GM19023 (cell line): Measurements from ENCODE around the gene PAPSS2.
"Not testable (repeated sequence)": the region's sequence is repeated elsewhere in the genome, so short reads cannot be mapped to it uniquely, and the experiment has no call there.

ENCODE experiments used
- ATAC-seq: cut with Tn5 transposase; IDR thresholded peaks from one replicate; pipeline ENCODE4 v1.9.1; 2021; ENCODE audit warnings: mild to moderate bottlenecking, moderate library complexity; ENCODE audit not compliant: unreplicated experiment

Gene PAPSS2

DNA sequence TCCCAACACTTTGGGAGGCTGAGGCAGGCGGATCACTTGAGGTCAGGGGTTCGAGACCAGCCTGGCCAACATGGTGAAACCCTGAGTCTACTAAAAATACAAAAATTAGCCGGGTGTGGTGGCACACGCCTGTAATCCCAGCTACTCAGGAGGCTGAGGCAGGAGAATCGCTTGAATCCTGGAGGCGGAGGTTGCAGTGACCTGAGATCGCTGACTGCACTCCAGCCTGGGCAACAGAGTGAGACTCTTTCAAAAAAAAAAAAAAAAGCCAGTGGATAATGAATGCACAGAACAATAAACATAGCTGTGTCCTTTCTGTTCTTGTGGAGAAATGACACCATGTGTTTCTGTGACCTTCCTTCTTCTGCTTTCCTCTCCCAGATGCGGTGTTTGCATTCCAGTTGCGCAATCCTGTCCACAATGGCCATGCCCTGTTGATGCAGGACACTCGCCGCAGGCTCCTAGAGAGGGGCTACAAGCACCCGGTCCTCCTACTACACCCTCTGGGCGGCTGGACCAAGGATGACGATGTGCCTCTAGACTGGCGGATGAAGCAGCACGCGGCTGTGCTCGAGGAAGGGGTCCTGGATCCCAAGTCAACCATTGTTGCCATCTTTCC is 83.4 kb downstream of the PAPSS2 start:
- ATAC-seq: not testable (repeated sequence)

DNA sequence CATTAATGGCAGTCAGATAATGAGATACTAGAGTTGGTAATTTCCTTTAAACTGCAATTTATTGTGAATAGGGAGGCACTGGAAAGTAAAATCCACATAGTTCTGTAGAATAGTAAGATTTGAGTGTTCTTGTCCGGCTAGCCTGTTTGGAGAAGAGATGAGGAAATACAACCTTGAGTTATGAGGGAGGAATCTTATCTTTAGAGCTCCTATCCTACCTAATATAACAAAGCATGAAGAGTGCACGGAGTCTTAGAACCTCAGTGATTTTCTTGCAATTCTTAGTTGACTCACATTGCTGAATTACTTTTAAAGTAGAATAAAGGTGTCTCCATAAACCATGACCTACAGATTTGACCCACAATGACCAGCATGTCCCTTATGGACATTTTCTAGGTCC is 84.9 kb downstream of the PAPSS2 start:
- ATAC-seq: no peak

DNA sequence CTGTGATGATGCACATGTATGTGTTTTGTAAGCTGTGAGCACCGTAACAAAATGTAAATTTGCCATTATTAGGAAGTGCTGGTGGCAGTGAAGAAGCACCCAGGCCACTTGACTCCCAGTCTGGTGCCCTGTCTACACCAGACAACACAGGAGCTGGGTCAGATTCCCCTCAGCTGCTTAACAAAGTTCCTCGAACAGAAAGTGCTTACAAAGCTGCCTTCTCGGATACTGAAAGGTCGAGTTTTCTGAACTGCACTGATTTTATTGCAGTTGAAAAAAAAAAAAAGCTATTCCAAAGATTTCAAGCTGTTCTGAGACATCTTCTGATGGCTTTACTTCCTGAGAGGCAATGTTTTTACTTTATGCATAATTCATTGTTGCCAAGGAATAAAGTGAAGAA is 87.2 kb downstream of the PAPSS2 start:
- no peak for ATAC-seq

DNA sequence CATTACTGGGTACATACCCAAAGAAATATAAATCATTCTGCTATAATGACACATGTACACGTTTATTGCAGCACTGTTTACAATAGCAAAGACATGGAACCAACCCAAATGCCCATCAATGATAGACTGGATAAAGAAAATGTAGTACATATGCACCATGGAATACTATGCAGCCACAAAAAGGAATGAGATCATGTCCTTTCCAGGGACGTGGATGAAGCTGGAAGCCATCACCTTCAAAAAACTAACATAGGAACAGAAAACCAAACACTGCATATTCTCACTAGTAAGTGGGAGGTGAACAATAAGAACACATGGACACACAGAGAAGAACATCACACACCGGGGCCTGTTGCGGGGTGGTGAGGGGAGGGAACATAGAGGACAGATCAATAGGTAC is 88.6 kb downstream of the PAPSS2 start:
- ATAC-seq: not testable (repeated sequence)

DNA sequence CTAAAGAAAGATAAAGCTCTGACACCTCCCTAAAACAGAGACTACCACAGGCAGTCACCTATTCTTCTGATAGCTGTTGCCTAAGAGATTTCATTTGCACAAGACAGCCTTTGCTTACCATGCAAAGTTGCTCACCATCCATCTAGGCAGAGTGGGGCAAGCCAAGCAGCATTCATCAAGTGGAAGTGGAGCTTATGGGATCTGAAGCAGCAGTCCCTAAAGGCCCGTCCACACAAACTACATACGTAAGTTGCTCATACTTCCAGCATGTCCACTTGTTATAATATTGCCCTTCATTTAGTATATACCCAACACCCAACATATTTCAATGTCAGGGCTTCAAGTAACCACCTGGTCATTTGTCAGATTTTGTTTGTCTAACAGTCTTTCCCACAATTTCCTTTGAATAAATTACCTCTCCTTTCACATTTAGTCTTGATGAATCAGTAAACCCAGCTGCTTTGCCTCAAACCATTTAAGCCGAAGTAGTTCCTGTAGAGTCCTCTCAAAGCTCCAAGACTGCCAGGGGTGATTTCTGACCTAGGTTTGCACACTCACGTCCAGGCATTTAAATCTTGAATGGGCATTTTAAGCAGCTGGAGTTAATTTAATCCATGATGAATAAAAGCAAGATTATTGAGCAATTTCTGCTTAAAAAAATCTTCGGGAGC is 90.5 kb downstream of the PAPSS2 start:
- ATAC-seq: no peak

DNA sequence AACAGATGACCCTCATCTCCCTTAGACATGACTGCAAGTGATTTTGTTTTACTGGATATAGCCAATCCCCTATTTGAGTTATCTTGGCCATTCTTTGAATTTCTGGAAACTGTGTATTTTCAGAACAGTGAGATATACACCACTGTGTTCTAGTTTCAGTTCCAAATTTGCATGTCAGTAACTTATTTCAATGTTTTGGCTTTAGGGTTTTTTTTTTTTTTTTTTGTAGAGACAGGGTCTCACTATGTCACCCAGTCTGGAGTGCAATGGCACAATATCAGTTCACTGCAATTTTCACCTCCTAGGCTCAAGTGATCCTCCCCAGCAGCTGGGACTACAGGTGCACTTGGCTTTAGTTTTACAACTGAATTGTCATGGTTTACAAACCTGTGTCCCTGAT is 91.1 kb downstream of the PAPSS2 start:
- peak; percentile 70 for ATAC-seq

DNA sequence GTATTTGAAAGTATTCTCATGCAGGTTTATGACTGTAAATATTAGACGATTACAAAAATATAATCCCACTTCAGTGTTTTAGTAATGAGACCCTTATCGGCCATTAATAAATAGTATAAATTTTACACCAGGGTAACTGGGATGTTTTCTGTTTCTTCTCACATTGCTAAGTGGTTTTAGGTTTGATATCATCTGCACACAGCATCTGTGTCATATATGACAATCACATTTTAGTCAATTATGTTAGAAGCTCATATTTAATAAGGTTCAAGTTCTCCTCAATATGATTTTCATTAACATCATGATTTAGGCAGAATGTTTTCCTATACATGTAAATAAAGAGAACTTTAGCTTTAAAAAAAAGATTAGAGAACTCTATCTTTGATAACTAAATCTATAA is 91.6 kb downstream of the PAPSS2 start:
- ATAC-seq: no peak

DNA sequence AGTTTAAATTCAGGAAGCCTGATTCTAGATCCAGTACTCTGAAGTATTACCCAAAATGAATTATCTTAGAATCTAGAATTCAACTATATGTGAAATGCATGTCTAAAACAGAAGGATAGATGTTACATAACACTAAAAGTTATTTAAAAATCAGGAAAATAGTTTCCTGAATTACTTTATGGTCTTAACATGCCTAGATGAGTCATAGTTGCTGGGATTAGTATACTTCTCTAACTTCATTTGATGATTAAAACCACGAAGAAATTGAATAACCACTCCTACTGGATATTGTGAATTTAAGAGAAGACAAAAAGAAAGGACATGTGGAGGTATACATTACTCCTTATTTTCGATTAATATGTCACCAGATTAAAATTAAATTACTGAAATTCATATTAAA is 92.9 kb downstream of the PAPSS2 start:
- ATAC-seq: no peak

DNA sequence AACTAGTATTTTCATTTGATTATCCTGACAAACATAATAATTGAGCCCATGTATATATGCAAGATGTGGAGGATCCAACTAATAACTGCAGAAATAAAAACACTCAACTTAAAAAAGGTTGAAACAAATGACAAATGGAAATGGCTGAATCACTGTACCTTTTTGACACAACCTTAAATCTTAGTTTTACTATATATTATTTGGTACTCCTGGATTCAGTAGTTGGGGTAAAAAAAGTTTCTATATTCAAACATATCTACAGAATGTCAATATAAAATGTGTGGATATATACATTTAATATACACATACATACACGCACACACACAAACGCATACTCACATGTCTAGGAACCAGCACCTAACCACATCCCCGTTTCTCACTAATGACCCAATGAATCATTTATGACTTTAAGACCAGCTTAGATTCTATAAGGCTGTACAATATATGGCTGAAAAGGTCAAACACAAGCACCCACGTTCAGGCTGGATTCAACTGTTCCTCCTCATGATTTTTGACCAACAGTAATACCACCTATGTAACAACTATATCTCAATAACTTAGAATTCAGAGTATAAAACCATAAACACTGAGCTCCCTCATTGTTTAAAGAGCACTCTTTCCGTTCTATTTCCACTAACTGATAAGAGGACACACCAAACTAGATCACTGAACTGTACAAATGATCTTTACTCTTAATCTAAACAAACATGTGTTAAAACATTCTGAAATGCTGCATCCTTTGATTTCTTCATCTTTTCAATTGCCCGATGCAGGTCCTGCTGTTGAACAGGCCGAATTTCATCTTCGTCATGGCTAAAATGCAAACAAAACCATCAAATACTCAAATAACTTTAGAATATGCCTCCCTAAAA is 94.6 kb downstream of the PAPSS2 start:
- no peak for ATAC-seq

DNA sequence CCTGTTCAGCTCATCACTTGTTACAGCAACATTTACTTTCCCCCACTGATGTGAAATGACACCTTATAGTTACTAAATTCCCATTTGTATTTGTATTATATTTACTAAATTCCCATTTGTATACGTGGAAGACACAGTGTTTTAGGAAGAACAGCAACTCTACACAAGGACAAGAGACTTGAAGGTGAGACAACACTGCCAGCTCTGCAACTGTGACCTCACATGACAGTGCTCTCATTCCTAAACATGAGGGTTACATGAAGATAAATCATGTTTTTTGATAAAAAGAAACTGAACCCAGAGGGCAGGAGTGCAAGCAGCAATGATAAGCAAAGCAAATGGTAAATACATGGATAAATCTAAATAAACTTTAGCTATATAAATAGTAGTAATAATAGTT is 98.0 kb downstream of the PAPSS2 start:
- ATAC-seq: no peak

DNA sequence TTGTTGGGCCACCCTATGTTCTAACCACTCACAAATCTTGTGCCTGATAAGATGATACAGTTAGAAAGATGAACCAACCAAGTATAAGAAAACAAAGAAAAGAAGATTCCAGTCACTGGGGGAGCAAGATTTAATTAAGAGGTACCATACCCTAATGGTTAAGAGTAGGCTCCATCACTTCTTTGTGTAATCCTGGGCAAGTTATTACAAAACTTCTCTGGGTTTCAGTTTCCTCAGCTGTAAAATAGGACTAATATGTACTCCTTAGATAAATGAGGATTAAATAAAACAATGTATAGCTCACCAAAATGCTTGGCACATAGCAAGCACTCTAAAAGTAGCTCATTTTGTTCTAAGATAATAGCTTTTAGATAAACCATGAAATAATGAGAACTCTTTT is 99.9 kb downstream of the PAPSS2 start:
- no peak for ATAC-seq

DNA sequence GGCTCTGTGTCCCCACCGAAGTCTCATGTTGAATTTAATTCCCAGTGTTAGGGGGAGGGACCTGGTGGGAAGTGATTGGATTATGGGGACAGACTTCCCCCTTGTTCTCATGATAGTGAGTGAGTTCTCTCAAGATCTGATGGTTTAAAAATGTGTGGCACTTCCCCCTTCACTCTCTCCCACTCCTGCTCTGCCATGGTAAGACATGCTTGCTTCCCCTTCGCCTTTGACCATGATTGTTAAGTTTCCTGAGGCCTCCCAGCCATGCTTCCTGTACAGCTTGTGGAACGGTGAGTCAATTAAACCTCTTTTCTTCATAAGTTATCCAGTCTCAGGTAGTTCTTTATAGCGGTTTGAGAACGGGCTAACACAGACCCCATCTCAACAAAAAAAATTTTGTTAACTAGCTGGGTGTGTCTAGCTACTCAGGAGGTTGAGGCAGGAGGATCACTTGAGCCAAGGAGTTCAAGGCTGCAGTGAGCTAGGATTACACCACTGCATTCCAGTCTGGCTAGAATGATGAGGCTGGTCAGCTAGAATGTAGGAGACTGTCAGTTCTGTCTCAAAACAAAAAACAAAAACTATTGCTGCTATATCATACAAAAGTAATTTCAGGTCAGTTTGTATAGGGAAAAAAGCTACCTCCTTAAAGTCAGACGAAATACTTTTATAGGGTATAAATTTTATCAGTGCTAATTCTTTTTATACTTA is 100.7 kb downstream of the PAPSS2 start:
- no peak for ATAC-seq

DNA sequence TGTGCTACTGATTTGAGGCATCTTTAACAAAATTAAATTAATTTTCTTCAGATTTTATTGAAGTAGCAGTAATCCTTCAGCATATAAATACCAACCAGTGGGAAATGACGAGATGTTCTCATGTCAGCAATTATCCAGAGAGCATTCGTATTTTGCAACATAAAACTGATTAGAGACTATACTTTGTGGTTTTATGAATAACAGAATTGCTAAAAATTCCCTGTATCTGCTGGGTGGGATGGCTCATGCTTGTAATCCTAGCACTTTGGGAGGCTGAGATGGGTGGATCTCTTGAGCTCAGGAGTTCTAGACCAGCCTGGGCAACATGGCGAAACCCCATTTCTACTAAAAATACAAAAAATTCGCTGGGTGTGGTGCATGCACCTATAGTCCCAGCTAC is 101.5 kb downstream of the PAPSS2 start:
- ATAC-seq: no peak

DNA sequence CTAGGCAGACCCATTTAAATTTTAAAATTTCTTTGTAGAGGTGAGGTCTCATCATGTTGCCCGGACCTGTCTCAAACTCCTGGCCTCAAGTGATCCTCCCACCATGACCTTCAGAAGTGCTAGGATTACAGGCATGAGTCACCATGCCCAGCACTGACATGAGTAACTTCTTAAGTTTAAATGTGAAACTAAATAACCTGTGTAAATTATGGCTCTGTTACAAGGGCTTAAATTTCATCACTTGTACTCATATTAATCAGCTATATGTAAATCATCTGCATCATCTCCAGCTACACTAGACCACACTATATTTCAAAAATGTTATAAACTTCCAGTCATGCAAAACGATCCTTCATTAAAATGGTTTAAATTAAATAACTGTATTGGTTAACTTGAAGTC is 102.2 kb downstream of the PAPSS2 start:
- no peak for ATAC-seq

DNA sequence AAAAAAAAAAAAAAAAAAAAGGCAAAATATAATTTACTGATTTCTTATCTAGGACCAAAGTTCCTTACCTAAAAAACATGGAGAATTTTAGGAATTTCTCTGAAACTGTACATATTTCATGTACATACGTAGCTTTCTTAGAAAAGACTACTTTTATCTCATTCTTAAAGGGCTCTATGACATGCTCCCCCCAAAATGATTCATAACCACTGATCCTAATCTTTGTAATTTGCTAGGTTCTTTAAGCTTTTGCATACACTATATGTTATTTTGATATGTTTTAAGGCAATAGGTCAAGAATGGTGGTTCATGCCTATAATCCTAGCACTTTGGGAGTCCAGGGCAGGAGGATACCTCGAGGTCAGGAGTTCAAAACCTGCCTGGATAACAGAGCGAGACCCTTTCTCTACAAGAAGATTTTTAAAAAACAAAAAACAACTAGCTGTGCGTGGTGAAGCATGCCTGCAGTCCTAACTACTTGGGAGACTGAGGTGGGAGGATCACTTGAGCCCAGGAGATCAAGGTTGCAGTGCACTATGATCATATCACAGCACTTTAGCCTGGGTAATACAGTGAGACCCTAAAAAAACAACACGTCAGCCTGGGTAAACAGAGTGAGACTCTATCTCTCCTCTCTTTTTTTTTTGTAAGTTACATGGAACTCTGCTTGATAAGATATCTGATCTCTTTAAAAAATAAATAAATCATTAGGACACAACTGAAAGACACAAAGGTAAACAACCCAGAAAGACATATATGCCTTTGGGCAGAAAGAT is 103.6 kb downstream of the PAPSS2 start:
- no peak for ATAC-seq

DNA sequence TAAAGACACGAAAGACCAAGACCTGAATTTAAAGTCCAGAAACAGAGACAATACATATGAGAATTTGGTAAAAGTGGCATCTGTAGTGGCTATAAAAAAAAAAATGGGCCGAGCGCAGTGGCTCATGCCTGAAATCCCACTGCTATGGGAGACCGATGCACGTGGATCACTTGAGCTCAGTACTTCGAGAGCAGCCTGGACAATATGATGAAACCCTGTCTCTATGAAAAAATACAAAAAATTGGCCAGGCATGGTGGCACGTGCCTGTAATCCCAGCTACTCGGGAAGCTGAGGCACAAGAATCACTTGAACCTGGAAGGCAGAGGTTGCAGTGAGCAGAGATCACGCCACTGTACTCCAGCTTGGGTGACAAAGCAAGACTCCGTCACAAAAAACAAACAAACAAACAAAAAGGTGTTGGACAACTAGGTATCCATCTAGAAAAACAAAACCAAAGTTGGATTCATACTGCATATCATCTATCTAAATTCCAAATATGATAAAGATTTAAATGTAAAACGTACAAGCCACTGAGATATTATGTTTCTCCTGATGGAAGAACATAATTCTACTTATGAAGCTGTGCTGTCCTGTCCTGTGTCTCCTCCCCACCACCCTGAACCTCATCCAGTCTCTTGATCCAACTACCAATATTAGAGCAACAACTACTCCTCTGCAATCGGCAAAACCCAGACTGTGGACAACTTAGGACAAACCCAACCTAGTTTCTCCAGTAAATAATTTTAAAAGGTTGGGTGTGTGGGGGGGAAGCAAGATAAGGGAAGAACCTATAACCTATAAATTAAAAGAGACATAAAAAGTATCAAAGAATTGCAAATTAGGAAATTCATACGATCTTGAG is 104.6 kb downstream of the PAPSS2 start:
- ATAC-seq: no peak

DNA sequence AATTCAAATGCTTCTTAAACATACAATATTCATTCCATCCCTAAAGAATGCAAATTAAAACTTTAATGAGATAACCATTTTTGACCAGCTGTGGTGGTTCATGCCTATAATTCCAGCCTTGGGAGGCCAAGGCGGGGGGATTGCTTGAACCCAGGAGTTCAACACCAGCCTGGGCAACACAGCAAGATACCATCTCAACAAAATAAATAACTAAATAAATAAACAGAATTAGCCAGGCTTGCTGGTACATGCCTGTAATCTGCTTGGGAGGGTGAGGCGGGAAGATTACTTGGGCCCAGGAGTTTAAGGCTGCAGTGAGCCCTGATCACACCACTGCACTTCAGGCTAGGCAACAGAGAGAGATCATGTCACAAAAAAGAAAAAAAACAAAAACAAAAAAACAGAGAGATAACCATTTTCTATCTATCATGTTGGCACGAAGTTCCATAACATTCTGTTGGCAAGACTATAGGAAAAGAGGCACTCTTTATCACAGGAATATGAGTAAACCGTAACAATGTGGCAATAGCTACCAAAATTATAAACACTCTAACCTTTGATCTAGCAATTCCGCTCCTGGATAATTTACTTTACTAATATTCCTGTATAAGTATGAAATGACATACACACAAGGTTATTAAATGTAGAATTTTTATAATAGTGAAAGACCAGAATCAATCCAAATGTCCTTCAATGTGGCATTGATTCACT is 106.1 kb downstream of the PAPSS2 start:
- ATAC-seq: no peak

DNA sequence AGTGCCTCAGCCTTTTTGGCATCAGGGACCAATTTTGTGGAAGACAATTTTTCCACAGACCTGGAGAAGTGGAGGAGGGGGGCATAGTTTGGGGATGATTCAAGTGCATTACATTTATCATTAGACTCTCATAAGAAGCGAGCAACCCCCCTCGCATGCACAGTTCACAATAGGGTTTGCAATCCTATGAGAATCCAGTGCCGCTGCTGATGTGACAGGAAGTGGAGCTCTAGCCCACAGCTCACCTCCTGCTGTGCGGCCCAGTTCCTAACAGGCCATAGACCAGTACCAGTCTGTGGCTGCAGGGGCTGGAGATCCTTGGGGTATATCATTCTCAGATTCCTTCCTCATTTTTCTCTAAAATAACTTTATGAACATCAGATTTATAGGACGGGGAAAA is 107.6 kb downstream of the PAPSS2 start:
- ATAC-seq: no peak

DNA sequence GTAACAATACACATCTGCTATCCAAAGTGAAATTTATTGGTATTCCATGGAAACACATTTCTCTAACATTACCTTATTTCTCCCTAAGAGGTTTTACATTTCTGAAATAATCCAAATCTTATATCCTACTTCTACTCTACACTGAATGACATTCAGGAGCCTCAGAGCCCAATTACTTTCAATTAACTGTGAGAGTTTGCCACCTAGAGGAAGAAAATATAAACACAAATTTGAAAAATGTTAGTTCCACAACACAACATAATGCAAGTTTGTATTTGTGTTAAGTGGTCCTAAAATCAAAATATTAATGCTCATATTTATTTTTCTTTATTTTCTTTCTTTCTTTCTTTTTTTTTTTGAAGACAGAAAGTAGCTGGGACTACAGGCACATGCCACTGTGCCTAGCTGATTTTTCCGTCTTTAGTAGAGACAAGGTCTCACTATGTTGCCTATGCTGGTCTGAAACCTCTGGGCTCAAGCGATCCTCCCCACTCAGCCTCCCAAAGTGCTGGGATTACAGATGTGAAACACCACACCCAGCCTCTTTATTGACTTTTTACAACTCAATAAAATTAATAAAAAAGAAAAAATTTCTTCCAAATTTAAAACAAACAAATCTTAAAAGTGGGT is 112.3 kb downstream of the PAPSS2 start:
- ATAC-seq: no peak
